CD4-positive, alpha-beta T cell treated with Interleukin-15 for 4 hours (primary cell): Measurements from ENCODE around the gene ATP9B.
"Not testable (repeated sequence)": the region's sequence is repeated elsewhere in the genome, so short reads cannot be mapped to it uniquely, and the experiment has no call there.

Source experiments
- DNase-seq: peaks from one replicate; pipeline ENCODE4 v3.0.0-alpha.2; 2020; ENCODE audit warnings: low spot score

ATP9B gene

DNA sequence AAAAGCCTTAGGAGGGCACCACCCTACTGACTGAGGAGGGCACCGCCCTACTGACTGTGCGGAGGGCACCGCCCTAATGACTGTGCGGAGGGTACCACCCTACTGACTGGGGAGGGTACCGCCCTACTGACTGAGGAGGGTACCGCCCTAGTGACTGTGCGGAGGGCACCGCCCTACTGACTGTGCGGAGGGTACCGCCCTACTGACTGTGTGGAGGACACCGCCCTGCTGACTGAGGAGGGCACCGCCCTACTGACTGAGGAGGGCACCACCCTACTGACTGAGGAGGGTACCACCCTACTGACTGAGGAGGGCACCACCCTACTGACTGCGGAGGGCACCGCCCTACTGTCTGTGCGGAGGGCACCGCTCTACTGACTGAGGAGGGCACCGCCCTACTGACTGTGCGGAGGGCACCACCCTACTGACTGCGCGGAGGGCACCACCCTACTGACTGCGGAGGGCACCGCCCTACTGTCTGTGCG is 176.4 kb downstream of the ATP9B start:
- peak; percentile 59 for DNase-seq

DNA sequence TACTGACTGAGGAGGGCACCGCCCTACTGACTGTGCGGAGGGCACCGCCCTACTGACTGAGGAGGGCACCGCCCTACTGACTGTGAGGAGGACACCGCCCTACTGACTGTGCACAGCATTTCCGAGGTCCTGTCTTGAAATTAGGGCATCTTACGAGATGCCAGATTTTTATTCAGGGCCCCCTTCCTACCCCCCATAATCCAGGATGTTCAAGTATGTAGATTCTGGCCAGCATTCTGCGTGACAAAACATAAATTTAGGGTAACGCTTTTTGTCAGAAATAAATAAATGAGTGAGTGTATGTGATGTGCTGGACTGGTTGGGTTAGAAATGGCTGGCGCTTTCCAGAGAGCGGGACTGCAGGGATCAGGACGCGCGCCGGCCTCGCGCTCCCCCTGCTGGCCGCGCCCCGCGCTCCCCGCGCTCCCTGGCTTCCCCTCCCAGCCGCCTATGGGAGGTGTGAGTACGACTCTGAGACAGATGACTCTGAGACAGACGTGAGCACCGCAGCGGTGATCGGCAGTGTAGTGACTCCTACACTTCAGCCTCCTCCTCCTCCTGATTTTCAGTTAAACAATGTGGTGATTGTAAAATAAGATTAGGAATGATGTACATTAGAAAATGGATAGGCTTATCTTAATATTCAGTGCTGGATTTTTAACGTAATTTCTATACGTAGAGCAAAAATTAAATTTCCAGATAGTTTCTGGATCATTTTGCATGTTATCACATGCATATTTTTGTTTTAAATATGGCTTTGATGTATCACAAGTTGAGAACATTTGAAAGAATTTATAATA is 177.3 kb downstream of the ATP9B start:
- peak; percentile 75 for DNase-seq

DNA sequence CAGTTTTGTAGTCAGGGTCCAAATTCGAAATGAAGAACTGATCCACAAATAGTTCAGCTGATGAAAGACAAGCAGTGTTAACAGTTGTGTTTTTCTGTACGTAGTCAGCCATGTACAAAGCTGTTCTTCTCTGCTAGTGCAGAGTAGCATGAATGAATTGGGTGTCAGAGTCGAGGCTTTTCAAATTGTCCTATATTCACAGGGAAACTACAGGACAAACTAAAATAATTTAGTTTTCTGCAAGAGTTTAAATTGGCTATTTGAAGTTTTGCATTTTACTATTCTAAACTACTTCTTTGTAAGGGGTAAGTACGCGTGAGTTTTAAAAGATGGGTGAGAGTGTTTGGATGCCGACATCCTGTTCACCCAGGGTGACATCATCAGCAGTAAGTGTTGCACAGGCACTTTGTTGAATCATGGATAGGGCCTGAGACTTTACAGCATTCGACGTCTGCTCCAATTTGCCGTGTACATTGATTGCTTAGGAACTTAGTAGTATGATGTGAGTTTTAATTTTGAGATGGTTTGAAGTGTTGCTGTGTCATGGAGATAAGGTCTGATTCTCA is 179.4 kb downstream of the ATP9B start:
- DNase-seq = no peak

DNA sequence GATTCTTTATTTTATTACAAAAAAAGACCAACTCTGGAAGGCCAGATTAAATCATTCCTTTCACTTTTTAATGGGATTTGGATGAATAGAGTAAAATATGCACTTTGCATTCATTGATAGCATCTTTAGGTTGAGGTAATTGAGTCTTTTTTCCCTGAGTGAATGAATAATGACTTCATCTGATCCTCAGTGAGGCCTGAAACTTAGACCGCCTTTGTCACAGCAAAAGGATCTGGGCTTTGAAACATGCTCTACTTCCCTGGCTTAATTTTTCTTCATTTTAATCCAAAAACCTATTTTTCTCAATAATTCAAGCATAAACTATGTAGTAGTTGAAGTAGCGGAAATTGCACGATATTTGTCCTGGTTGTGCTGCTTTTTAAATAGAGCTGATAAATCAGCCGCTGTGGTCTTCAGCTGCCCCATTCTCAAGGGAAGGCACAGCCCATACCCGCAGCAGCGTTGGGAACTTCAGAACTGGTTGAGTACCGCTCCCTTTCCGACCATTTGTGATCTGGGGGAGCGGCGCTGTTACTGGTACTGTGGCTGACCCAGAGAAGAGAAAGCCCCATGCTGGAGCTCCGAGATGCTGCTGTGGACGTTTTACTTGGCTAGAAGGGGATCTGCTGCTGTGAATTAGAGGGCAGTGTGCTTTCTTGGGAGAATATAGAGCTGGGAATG is 181.2 kb downstream of the ATP9B start:
- DNase-seq = no peak

DNA sequence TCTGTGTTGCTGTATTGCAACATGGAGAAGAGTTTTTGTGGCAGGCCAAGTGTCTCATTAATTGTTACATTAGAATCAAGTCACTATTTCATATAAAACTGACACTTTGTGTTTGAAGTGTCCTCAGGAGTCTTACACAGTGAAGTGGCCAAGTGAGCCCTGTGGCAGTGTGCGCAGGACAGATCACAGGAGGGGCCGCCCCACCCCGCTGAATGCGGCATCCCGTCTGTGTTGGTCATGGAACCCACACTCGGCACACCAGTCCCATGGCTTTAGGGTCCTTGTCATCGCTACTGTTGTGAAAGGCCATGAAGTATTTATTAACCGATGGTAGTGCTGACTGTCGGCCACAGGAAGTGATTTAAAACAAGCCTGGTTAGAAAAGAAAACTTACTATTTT is 181.8 kb downstream of the ATP9B start:
- DNase-seq = no peak

DNA sequence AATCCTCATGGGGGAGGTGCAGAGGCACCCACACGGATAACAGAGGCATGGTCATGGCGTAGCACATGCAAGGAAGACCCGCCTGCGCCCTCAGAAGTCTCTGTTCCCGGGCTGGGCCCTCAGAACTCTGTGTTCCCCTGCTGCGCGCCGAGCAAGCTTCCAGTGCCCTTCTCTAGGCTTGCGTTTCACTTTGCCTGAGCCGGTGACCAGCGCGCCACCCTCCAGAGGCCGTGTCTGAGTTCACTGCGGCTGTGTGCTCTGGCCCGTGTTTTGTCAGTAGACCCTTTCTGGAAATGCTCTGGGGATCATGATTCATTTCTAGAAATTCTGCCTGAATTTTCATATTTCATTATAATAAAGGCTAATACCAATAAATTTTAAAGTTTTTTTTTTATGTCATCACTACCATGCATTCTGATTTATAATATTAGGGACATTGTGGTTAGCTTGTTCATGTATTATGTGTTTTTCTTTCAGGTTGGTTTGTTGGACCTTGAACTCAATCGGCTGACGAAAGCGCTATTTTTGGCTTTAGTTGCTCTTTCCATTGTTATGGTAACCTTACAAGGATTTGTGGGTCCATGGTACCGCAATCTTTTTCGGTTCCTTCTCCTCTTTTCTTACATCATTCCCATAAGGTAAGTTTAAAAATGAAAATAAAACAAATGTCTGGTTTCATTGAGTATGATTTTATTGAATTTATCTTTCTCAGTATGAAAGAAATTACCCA is 183.9 kb downstream of the ATP9B start:
- no peak for DNase-seq

DNA sequence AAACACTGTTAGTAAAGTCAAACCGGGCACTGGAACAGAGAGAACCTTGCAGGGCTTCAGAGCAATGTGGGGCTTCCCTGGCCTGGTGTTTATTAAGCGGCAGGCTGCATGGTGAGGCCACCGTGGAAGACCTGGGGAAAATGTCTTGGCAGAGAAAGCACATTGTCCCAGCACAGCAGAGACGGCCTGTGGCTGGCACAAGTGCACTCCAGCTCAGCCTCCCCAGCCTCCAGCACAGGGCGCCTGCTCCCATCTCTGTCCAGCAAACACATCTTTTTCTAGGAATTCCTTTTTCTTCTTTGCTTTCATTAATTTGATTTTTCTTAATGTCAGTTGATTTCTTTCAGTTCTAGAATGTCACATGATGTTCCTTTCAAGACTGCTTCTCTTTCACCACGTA is 188.3 kb downstream of the ATP9B start:
- no peak for DNase-seq

DNA sequence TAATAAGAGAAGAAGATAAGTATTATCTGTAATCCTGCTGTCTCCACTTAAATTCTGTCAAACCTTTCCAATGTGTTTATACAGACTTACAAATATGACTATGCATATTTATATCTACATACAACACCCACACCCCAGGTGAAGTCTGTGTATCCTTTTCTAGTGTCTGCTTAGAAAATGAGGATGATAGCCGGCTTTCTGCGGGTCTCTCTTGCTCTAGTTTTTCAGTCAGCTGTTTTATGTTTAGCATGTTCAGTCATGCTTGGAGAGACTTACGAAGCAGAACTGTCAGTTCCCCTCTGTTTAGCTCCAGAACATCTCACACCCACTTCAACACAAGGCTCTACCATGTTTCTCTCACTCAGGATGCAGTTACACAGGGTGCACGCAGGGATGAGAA is 189.3 kb downstream of the ATP9B start:
- DNase-seq = no peak

DNA sequence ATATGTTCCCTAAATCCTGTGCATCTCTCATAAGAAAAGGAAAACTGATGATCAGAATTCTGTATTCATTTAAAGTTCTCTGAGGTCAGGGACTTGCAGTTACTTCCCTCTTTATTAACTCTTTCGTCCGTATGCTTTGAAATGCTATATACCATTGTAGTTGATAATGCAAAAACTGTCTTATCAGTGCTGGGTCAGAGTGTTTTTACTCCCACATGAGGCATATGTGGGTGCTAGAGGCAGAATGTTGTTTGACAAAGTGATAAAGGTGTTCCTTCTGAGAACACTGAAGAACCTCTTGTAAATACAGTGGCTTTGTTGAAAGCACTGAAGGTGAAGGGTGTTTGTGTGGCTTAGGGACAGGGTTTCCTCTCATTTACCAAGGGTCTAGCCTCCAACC is 190.0 kb downstream of the ATP9B start:
- DNase-seq = no peak

DNA sequence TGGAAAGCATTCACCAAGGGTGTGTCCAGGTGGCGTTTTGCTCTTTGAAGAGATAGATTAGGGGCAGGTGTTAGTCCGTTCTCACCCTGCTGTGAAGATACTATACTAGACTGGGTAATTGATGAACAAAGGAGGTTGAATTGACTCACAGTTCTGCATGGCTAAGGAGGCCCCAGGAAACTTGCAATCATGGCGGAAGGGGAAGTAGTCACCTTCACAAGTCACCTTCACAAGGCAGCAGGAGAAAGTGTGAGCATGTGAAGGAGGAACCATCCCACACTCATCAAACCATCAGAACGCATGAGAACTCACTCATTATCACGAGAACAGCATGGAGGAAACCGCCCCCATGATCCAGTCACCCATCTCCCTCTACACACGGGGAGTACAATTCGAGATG is 190.8 kb downstream of the ATP9B start:
- no peak for DNase-seq

DNA sequence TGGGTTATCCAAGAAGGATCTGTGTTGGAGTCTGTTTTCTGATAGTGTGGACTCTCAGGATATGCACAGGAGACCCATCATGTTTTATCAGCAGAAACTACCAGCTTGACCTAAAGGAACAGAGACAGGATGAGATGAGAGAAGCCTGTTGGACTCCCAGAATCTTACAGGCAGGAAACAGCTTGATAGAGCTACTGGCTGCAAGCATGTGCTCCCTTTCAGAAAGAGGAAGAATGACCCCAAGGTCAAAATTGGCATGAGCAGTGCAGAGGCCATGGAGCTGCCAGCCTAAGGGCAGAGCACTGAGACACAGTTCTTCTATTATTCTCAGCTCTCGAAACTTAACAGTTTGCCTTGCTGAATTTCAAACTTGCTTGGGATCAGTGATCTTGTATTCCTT is 191.3 kb downstream of the ATP9B start:
- DNase-seq = no peak

DNA sequence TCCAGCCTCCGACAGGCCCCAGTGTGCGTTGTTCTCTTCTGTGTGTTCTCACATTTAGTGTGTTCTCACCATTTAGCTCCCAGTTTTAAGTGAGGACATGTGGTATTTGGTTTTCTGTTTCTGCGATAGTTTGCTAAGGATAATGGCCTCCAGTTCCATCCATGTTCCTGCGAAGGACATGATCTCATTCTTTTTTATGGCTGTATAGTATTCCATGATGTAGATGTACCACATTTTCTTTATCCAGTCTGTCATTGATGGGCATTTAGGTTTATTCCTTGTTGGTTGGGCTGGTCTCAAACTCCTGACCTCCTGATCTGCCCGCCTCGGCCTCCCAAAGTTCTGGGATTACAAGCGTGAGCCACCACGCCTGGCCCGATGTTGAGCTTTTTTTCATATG is 195.9 kb downstream of the ATP9B start:
- not testable (repeated sequence) for DNase-seq

DNA sequence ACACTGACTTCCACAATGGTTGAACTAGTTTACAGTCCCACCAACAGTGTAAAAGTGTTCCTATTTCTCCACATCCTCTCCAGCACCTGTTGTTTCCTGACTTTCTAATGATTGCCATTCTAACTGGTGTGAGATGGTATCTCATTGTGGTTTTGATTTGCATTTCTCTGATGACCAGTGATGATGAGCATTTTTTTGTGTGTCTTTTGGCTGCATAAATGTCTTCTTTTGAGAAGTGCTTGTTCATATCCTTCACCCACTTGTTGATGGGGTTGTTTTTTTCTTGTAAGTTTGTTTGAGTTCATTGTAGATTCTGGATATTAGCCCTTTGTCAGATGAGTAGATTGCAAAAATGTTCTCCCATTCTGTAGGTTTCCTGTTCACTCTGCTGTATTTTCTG is 202.6 kb downstream of the ATP9B start:
- not testable (repeated sequence) for DNase-seq

DNA sequence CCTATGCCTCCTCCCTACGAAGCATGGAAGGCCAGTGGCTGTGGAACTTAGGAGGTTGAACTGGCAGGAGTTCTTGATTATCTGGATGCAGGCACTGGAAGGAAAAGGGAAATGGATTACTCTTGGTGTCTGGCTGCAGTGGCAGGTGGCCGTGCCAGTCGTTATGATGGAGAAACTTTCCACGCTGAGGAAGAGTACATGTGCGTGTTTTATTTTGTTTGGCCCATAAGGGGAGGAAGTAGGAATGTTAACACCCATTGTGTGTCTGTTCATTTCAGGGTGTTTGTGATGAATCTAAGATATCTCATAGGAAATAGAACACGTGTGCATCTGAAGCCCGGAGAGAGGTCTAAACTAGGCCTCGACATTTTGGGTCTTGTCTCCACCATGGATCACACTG is 203.7 kb downstream of the ATP9B start:
- DNase-seq = no peak

DNA sequence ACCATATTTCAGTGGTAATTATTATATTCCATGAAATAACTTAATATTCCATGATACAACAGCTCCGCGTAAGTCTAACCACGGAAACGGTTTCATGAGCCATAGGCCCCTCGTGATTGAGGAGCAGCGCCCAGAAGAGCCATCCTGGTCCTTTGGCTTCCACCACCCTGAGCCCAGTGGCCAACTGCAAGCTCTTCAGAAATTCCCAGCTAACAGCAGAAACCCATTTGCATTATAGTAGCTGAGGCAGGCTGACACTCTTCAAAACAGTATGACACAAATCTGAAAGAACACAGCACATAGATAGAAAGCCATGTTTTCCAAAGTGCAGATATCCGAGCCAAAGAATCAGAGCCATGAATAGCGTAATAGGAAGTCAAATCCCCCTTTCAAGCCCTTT is 205.6 kb downstream of the ATP9B start:
- no peak for DNase-seq

DNA sequence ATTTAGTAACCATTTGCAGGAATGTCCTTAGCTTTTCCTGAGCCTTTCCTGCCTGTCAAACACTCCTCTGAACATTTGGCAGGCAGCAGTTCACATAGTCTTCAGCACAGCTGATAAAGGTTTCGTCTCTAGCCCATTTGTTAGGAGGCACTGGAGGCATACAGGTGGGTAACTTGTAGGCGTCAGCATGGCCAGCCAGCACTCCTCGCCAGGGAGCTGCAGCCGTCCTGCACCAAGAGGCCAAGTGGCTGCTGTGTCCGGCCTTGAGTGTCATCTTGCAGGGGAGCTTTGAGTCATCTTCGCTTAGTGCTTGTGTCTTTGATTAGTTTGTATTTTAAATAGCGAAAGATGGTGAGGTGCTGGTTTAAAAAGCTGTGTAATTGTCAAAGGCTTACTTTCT is 206.3 kb downstream of the ATP9B start:
- no peak for DNase-seq

DNA sequence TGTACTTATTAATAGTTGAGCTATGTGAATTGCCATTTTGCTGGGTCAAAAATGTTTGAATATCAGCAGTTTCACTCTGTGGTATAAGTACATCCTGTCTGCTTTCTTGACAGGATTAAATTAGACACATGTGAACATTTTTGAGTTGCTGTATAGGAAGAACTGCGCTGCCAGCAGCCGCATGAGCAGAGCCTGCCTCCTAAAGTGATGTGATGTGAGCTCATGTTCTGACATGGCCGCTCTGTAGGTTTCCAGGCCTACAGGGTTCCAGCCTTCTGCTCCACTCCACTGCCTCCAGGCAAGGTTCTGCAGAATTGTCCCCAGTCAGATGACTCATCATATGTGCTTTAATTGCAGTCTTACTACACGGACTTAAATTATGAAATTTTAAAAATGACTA is 206.8 kb downstream of the ATP9B start:
- DNase-seq = no peak

DNA sequence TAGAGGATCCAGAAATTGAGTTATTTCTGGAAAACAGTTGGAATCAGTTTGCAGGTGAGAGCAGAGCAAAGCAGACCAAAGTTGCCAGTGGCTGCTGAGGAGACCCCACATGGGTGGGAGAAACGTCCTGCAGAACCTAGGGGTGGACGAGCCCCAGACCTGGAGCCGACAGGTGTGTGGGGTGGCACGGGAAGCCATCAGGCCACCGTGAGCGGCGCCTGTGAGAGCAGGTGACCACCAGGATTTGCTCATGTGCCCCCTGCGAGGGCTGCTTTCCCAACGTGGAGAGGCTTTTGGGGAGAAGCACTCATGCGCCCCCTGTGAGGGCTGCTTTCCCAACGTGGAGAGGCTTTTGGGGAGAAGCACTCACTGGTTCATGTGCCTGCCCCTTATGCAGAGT is 209.7 kb downstream of the ATP9B start:
- no peak for DNase-seq

DNA sequence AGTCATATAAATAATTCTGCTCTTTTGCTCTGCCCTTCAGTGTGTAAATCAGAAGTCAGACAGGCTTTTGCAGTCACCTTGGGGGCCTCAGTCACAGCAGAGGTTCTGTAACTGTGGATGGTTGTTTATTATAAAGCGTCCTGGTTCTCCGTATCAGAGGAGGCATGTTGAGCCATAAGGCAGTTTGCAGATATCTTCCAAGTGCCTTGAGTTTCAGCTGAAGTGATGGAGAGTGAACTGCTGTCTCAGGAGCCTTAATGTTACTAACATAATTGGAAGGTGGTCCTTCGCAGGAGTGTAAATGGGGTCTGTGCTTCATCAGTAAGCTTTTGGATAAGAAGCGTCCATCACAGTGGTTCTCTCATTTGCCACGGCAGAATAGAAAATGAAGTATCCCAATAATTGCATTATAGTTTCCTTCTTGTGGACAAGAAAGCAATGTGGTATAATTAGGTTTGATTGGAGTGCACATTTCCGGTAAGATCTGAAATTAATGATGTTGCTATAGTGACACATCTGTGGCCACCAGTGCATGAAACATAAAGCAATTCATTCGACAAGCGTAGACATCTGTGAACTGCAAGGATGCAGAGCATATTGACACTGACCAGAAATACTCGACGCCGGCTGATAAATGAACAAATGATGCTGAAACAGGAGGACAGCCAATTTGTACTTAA is 214.1 kb downstream of the ATP9B start:
- DNase-seq = no peak

DNA sequence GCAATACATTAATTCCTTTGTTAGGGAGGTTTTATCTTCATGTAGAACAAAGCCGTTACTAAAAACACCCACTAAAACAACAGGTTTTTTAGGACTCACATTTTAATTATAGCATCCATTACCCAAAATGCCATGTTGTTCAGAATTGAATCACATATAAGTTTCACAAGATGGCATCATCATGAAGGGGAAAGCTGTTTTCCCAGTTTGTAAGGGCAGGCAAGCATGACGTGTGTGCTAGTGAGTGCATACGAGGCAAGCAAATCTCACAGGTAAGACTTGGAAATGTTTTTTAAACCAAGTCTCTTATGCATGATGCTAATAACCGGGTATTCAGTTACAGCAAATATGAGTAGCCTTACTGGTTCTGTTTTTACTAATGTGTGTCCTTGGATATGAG is 214.7 kb downstream of the ATP9B start:
- DNase-seq = no peak

DNA sequence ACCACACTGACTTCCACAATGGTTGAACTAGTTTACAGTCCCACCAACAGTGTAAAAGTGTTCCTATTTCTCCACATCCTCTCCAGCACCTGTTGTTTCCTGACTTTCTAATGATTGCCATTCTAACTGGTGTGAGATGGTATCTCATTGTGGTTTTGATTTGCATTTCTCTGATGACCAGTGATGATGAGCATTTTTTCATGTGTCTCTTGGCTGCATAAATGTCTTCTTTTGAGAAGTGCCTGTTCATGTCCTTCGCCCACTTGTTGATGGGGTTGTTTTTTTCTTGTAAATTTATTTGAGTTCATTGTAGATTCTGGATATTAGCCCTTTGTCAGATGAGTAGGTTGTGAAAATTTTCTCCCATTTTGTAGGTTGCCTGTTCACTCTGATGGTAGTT is 216.0 kb downstream of the ATP9B start:
- DNase-seq = not testable (repeated sequence)

DNA sequence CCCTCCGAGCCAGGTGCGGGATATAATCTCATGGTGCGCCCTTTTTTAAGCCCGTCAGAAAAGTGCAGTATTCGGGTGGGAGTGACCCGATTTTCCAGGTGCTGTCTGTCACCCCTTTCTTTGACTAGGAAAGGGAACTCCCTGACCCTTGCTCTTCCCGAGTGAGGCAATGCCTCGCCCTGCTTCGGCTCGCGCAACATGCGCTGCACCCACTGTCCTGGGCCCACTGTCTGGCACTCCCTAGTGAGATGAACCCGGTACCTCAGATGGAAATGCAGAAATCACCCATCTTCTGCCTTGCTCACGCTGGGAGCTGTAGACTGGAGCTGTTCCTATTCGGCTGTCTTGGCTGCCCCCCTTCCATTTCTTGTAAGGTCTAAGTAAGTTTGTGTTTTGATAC is 221.2 kb downstream of the ATP9B start:
- not testable (repeated sequence) for DNase-seq
